Aorta (tissue), 5 donors: ENCODE results near the gene PDE3A. TPM values are rescaled to one million over a fixed set of nuclear protein-coding genes. Genes with fewer than 3 reads are reported as not detected.

Experiments
- ATAC-seq: fragments of 200-7000 bp; cut with Tn5 transposase; one replicate; pipeline ENCODE4 v1.9.1; 2022; ENCODE audit warnings: moderate library complexity; ENCODE audit not compliant: low FRiP score
- DNase-seq, 2 donors: peaks; one replicate each; pipeline ENCODE4 v3.0.0-alpha.2; 2020
- H3K27ac ChIP-seq, 2 donors: one replicate each; pipeline ENCODE4 v1.5.1; 2013; ENCODE audit warnings: low read length in 2 of 2, mild to moderate bottlenecking in 2 of 2, moderate library complexity in 2 of 2, control low read depth in 1 of 2, inconsistent platforms in 1 of 2, low read depth in 1 of 2
- H3K27me3 ChIP-seq, 2 donors: one replicate each; pipeline ENCODE4 v1.6.1; 2013; ENCODE audit warnings: control low read depth in 1 of 2, low read length in 1 of 2, mild to moderate bottlenecking in 1 of 2, moderate library complexity in 1 of 2; ENCODE audit not compliant: insufficient read depth in 2 of 2, control insufficient read depth in 1 of 2
- H3K36me3 ChIP-seq, 2 donors: one replicate each; pipeline ENCODE4 v1.6.1; 2013; ENCODE audit warnings: control low read depth in 1 of 2, low read length in 1 of 2, mild to moderate bottlenecking in 1 of 2; ENCODE audit not compliant: insufficient read depth in 2 of 2, control insufficient read depth in 1 of 2
- H3K4me1 ChIP-seq, 2 donors: one replicate each; pipeline ENCODE4 v1.6.1; 2013; ENCODE audit warnings: low read length in 2 of 2, control low read depth in 1 of 2, mild to moderate bottlenecking in 1 of 2, moderate library complexity in 1 of 2; ENCODE audit not compliant: insufficient read depth in 2 of 2, control insufficient read depth in 1 of 2
- H3K4me3 ChIP-seq, 2 donors: one replicate each; pipeline ENCODE4 v1.5.1; 2013; ENCODE audit warnings: low read length in 2 of 2, control low read depth in 1 of 2, mild to moderate bottlenecking in 1 of 2
- H3K9me3 ChIP-seq: one replicate; pipeline ENCODE4 v1.6.1; 2013; ENCODE audit warnings: mild to moderate bottlenecking, low read length; ENCODE audit not compliant: control insufficient read depth
- WGBS, 2 donors: extraction: QIAGEN DNeasy Blood & Tissue Kit; methylation state at CpG; one replicate each; pipeline ENCODE4 v1.1.7; 2013; 5-methylcytosine and 5-hydroxymethylcytosine counted together
- intact Hi-C, 2 donors: fragments of 100-400 bp; cut with DNase I; formaldehyde crosslinking; loops; one replicate each; pipeline versions ENCODE4 v1.14.2 to v1.15.0; 2022
- polyA plus RNA-seq, 2 donors: library from polyadenylated mRNA; stranded (reverse); fragments of 200-250 nt; gene quantifications; one replicate each; pipeline ENCODE4 v1.2.3, GENCODE V29; 2013
- total RNA-seq, 2 donors: library from RNA; stranded (reverse); fragmentation: NEBNext Ultra II Directional; extraction: Animal tissue kit (Norgen Biotek cat#: 25700); gene quantifications; one replicate each; pipeline ENCODE4 v1.2.1, GENCODE V29; 2021
- donor health status: healthy with polysubstance abuse.
- donor health status: Bipolar disorder and iron deficiency.
- donor health status: DM: no; HTN: no; CAD: no.
- donor health status: DM: no; HTN: no; CAD: no.
- donor health status: DM: yes; HTN: yes; CAD: no.

Gene PDE3A
- total and polyA plus RNA-seq, 4 donors: 7.4 to 99.3 (median 62.4) TPM

DNA sequence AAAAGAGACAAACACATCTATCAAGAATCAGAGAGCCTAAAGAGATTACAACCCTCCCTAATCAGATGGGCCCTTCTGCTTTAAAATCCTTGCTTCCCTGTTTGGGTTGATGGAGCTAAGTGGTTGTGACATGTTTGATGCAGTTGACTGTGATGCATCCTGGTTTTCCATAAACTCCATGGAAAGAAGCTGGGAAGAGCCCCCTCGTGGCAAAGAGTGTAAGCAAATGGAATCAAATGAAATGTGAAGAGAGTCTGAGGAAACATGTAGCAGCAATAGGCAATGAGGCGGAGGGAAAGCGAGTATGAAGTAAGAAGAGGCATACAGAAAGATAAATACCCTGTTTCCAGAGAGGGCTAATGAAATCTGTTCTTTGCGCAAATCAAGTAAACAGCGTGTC lies 256.4 kb downstream of the PDE3A start:
- Histone ChIP-seq H3K36me3 (peaks cover 0 to 3% of the 10 kb centered on the region in 2 donors), H3K27me3 (no peaks in the 10 kb centered on the region), H3K27ac (no peak overlapping the region), H3K4me3 (no peak overlapping the region), H3K9me3 (no peaks in the 10 kb centered on the region), H3K4me1 (peaks cover 2 to 4% of the 10 kb centered on the region in 2 donors)
- intact Hi-C loops: no loop called here
- WGBS, 2 donors: 77 to 81% methylated on average over 5 of the region's 5 CpGs
- ATAC-seq (no peak), DNase-seq (no peak)

DNA sequence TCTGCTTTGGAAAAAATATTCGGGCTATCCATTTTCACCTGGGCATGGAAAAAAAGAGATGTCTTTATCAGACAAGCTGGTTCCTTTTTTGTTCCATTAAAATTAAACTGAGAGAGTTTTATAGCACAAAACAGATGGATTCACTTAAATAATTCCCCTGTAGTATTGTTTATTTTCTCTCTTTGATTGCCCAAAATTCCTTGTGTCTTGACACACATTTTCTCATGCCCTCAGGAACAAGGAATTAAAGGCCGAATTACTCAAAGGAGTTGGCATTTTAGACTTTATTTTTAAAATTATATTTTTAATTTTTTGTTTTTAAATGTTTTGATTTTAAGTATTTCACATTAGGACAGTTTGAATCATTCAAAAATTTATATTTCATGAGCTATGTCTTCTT lies 257.2 kb downstream of the PDE3A start:
- Histone ChIP-seq H3K36me3 (peaks cover 0 to 3% of the 10 kb centered on the region in 2 donors), H3K4me1 (peaks cover 4% of the 10 kb centered on the region in 2 donors), H3K9me3 (no peaks in the 10 kb centered on the region), H3K27ac (no peak overlapping the region), H3K27me3 (no peaks in the 10 kb centered on the region), H3K4me3 (no peak overlapping the region)
- ATAC-seq (no peak), DNase-seq (no peak)
- intact Hi-C loops: no loop called here
- 38 to 39% methylated on average over 2 of the region's 2 CpGs for WGBS, 2 donors

DNA sequence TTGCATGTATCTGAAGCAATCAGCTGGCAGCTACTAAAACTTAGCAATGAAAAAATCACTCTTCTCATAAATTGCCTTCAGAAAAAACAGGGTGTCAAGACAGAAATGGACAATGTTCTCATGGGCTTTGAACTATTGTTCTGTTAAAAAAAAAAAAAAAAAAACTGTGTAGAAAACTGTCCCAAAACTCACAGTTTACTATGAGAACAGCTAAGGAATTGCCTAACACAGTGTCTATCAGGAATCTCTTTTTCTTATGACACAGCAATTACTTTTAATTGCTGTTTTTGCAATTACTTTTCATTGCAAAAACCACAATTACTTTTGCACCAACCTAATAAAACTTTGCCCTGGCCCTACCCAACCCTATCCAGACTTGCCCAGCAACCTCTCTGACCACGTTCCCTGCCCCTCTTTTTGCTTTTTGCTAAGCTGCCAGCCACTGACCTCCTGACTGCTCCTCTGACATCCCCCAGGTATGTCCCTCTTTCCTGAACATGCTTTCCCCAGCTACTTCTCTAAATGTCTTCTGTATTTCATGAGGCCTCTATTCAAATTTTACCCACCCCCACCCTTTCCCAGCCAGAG lies 258.8 kb downstream of the PDE3A start:
- Histone ChIP-seq H3K4me1 (peaks cover 4 to 7% of the 10 kb centered on the region in 2 donors), H3K27me3 (no peaks in the 10 kb centered on the region), H3K27ac (peak overlapping the region in 1 of 2 donors; percentile 79), H3K36me3 (peaks cover 0 to 3% of the 10 kb centered on the region in 2 donors), H3K9me3 (no peaks in the 10 kb centered on the region), H3K4me3 (no peak overlapping the region)
- 43 to 47% methylated on average over 1 of the region's 1 CpG for WGBS, 2 donors
- ATAC-seq (peak; percentile 41), DNase-seq (no peak)
- intact Hi-C loops: no loop called here

DNA sequence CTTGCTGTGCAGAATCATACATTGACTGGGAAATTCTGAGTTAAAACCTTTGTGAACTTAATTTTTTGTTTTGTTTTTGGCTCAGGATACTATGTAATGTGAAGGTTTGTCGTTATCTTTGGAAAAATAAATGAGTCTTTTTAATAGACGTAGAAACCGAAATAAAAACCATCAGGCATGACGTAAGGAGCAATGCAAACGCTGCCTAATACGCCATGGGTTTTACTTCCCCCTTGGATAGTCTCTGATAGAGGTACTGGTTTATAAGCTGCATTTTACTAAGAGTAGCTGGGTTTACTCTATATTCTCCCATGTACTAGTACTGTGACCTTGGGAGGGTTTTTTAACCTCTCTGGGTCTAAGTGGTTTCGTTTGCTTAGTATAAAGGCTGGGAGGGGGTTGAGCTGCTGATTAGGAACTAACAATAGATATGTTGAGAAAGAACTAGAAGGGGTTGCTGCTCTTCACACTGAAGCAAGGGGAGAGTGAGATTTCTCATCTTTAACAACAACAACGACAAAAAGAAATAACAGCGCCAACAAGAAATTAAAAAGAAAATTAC lies 260.0 kb downstream of the PDE3A start:
- H3K4me1 ChIP-seq: peaks cover 4 to 7% of the 10 kb centered on the region in 2 donors
- H3K4me3 ChIP-seq: peak overlapping the region in 1 of 2 donors; percentile 26

DNA sequence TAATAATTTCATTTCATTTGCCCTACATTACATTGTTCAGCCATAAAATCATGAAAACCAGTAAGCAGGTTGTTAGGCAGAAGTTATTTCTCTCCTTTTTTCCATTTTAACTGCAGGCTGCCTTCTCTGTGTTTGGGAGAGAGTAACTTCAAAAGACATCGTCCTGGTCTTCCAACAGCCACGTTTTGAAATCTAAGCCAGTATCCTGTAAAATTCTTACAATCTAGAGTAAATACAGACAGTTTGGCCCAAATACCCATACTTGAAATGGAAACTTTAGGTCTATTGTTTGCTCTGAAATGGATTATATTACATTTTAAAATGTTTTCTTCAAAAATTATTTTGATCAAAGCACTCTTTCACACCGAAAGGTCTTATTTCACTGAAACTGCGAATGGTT lies 260.7 kb downstream of the PDE3A start:
- Histone ChIP-seq H3K9me3 (no peaks in the 10 kb centered on the region), H3K4me3 (peak overlapping the region in 1 of 2 donors; percentile 10), H3K27me3 (no peaks in the 10 kb centered on the region), H3K27ac (peak overlapping the region in 1 of 2 donors; percentile 87), H3K36me3 (no peaks in the 10 kb centered on the region), H3K4me1 (peaks cover 4 to 7% of the 10 kb centered on the region in 2 donors)
- no peak for DNase-seq
- no peak for ATAC-seq
- intact Hi-C loops: no loop called here
- 6 to 12% methylated on average over 4 of the region's 4 CpGs for WGBS, 2 donors

More for the DNA sequence above, 260.0 kb downstream of the PDE3A start:
- H3K27ac ChIP-seq: peak overlapping the region; percentile 82 to 87
- no peaks in the 10 kb centered on the region for H3K27me3 ChIP-seq
- ATAC-seq: no peak
- 23 to 27% methylated on average over 9 of the region's 9 CpGs for WGBS, 2 donors
- no peaks in the 10 kb centered on the region for H3K36me3 ChIP-seq
- DNase-seq: no peak
- intact Hi-C loops: no loop called here
- no peaks in the 10 kb centered on the region for H3K9me3 ChIP-seq

DNA sequence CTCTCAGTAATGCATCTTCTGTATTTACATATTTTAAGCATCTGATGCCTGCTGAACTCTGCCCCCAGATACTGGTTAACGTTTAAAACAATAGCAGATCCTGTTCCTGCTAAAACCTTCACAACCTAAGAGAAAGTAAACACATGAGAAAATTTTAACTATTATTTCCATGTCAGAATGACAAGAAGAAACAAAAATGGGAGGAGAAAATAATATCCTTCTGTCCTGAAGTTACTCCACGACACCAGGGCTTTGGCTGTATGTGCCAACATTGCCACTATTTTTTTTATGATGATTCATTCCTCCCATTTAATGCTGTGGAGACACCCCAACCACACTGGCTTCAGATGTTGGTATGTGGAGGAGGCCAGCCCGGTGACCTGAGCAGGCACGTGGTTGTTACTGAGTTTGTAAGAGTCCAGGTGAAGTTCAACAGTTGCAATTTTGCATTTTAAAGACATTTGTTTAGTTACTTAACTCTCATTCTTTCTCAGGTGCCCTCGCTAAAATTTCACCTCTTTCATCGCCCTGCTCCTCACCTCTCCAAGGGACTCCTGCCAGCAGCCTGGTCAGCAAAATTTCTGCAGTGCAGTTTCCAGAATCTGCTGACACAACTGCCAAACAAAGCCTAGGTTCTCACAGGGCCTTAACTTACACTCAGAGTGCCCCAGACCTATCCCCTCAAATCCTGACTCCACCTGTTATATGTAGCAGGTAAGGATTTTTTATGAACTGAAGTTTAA lies 261.2 kb downstream of the PDE3A start:
- Histone ChIP-seq H3K9me3 (no peaks in the 10 kb centered on the region), H3K36me3 (no peaks in the 10 kb centered on the region), H3K27me3 (no peaks in the 10 kb centered on the region), H3K27ac (peak overlapping the region; percentile 80 to 87), H3K4me3 (no peak overlapping the region), H3K4me1 (peaks cover 2 to 5% of the 10 kb centered on the region in 2 donors)
- 11 to 15% methylated on average over 6 of the region's 6 CpGs for WGBS, 2 donors
- DNase-seq (peak in 1 of 2 donors; percentile 63), ATAC-seq (peak; percentile 67)
- intact Hi-C loops: no loop called here

DNA sequence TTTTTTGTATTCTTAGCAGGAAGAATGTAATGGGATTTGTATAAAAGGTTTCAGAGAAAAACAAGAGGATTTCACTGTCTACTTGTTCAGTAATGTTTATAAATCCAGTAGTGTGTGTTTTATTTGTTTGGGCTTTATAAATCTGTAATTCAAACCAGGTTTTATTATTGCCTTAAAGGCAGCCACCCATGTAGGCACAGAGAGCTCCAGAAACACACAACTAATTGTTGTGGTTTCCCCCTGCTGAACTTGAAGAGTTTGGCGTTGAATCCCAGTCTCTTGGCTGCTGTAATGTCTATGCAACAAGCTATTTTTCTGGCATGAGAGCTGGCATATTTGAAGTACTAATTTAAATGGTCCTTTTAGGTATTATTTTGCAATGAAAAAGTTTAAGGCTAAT lies 263.4 kb downstream of the PDE3A start:
- DNase-seq (no peak), ATAC-seq (no peak)
- H3K4me3 ChIP-seq: no peak overlapping the region
- H3K9me3 ChIP-seq: no peaks in the 10 kb centered on the region
- intact Hi-C loops: no loop called here
- H3K36me3 ChIP-seq: peaks cover 0 to 3% of the 10 kb centered on the region in 2 donors
- no peak overlapping the region for H3K27ac ChIP-seq
- 0 to 6% methylated on average over 1 of the region's 1 CpG for WGBS, 2 donors
- H3K27me3 ChIP-seq: no peaks in the 10 kb centered on the region
- peaks cover 2 to 3% of the 10 kb centered on the region in 2 donors for H3K4me1 ChIP-seq

DNA sequence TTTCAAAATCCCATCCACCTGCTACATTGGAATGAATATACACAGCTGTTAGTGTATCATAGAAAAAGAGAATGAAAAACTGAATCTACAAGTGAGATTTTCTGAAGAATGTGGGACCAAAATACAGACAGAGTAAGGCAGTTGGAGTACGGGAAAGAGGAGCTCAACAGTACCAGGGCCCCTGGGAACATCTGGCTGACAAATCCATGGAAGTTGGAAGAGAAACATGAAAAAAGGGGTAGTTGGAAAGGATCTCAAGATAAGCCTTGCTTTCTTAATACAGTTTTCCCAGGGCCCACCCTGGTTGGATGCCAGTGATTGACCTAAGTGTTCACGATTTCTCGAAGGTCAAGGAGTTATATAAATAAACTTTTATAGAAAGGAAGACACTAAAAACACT lies 272.8 kb downstream of the PDE3A start:
- H3K27me3 ChIP-seq: no peaks in the 10 kb centered on the region
- no peak overlapping the region for H3K4me3 ChIP-seq
- ATAC-seq: no peak
- no peaks in the 10 kb centered on the region for H3K4me1 ChIP-seq
- intact Hi-C loops: loop anchor here in 1 of 2 donors (10.0 kb wide), 1 partner anchor 424 kb away; no protein-coding TSS in a partner anchor
- no peak overlapping the region for H3K27ac ChIP-seq
- WGBS, 2 donors: 4 to 10% methylated on average over 3 of the region's 3 CpGs
- peaks cover 0 to 1% of the 10 kb centered on the region in 2 donors for H3K36me3 ChIP-seq
- no peak for DNase-seq
- H3K9me3 ChIP-seq: no peaks in the 10 kb centered on the region
